Measurements from ENCODE around the gene CSH2.

- TF ChIP-seq, protein P1, sequence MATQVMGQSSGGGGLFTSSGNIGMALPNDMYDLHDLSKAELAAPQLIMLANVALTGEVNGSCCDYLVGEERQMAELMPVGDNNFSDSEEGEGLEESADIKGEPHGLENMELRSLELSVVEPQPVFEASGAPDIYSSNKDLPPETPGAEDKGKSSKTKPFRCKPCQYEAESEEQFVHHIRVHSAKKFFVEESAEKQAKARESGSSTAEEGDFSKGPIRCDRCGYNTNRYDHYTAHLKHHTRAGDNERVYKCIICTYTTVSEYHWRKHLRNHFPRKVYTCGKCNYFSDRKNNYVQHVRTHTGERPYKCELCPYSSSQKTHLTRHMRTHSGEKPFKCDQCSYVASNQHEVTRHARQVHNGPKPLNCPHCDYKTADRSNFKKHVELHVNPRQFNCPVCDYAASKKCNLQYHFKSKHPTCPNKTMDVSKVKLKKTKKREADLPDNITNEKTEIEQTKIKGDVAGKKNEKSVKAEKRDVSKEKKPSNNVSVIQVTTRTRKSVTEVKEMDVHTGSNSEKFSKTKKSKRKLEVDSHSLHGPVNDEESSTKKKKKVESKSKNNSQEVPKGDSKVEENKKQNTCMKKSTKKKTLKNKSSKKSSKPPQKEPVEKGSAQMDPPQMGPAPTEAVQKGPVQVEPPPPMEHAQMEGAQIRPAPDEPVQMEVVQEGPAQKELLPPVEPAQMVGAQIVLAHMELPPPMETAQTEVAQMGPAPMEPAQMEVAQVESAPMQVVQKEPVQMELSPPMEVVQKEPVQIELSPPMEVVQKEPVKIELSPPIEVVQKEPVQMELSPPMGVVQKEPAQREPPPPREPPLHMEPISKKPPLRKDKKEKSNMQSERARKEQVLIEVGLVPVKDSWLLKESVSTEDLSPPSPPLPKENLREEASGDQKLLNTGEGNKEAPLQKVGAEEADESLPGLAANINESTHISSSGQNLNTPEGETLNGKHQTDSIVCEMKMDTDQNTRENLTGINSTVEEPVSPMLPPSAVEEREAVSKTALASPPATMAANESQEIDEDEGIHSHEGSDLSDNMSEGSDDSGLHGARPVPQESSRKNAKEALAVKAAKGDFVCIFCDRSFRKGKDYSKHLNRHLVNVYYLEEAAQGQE (IDR thresholded peaks at IDR 0.05; ENCODE audit: insufficient read depth in 1 of 2, low read depth in 2 of 2, low read length in 2 of 2): no peak
- TF ChIP-seq POLR2AphosphoS5 (IDR thresholded peaks at IDR 0.05; ENCODE audit: low read depth, low read length): no peak
These were observed 41.0 kb downstream of the CSH2 start for GRCh38 chr17:63832455-63832854.
